ENCODE results near the gene SLC39A3.

Gene SLC39A3

DNA sequence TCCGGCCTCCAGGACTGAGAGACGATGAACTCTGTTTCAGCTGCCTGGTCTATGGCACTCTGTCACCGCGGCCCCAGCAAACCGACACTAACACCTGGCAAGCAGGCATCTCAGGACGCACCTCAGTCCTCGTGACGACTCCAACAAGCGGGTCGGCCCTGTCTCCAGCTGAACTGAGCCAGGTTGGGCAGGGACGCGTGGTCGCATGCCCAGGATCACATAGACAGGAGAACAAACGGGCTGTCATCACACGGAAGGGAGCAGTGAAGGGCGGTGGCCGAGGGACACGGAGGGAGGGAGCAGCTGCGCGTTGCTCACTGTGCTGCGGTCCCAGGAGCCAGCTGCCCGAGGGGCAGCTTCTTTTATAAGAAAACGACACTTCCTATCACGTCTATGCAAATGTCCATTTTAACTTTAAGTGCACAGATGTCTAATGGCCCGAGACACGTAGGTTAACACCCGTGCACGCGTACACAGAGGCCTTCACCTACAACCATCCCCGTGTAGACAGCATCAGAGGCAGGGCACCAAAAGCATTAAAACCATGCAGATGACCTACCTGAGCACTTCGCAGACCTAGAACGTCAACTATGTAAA, 34.4 kb upstream of the SLC39A3 start:
- peaks cover 41% of the 10 kb centered on the region for H3K4me1 Mint-ChIP-seq (ENCODE audit: low read depth)
- H3K36me3 Mint-ChIP-seq (ENCODE audit: low read depth), result peaks cover 29% of the 10 kb centered on the region
- no peaks in the 10 kb centered on the region for H3K27me3 Mint-ChIP-seq
- no peaks in the 10 kb centered on the region for H3K9me3 Mint-ChIP-seq
- H3K4me3 Mint-ChIP-seq, result no peak overlapping the region
- peak overlapping the region; percentile 51 for H3K27ac Mint-ChIP-seq

DNA sequence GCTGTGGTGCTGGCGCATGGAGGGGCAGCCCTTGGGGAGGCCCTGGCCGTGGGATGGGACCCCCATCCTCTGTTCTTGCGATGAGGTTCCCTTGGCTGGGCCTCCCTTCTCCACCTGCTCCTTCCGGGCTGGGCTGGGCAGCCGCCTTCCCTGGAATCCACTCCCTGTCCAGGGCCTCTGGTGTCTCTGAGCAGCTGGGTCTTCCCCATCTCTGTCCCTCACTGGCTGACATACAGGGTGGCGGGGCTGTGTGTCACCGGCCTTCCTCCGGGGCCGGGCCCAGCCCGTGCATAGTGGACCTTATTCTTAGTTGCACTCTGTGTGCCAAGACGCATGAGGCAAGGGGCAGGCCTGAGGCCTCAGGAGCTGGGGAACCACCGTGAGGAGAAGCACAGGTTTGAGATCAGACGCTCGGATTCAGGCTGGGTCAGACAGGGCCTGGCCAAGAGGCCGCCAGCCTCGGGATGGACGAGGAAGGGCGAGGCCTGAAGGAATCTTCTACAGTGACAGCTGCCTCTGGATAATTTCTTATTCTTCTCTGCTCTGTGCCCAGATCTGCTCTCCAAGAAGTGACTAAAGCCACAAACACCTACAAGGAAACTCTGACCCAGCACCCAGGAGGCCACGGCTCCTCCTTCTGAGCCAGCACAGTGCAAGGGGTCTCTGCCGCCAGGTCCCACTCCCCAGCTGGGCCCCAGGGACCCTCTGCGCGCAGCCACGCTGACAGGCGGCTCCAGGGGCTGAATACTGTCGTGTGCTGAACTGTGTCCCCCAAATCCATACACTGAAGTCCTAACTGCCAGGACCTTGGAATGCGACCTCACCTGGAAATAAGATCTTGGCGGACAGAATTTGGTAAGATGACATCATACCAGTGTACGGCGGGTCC, 32.2 kb upstream of the SLC39A3 start:
- Mint-ChIP-seq H3K27me3 (no peaks in the 10 kb centered on the region), H3K27ac (no peak overlapping the region), H3K36me3 (ENCODE audit: low read depth) (peaks cover 23% of the 10 kb centered on the region), H3K4me3 (no peak overlapping the region), H3K9me3 (no peaks in the 10 kb centered on the region), H3K4me1 (ENCODE audit: low read depth) (peaks cover 38% of the 10 kb centered on the region)

DNA sequence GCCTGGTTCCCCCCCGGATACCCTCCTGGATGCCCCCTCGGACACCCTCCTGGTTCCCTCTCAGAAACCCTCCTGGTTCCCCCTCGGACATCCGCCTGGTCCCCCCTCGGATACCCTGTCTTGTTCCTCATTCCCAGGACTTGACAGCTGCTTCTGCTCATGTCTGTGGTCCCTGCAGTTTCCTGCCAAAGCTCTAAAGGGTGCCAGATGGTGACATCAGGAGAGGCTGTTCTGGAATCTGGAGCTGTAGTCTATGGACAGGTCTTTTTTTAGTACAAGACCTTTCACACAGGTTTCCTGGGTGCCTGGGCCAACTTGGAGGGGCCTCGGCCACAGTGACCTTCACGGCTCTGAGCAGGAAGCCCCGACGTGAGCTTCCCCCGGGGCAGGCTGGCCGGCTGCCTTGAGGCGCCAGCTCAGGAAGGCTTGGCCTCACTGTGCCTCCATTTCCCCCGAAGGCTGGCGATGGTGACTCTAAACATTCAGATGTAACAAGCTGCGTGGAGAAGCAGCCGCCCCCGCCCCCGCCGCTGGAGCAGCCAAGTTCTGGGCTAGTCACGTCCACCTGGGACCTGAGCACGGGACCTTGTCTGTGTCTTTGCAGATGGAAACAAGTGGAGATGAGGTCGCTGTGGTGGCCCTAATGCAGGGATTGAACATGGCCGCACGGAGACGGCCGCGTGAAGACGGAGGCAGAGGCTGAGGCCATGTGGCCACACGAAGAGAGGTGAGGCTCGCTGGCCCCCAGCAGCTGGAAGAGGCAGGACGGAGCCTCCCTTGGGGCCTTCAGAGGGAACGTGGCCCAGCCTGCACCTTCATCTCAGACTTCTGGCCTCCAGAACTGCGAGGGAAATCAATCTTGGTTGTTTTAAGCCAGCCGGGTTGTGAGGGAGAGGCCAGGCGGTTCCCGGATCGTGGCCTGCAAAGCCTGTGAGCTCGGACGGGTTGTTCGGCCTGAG, 30.5 kb upstream of the SLC39A3 start:
- Mint-ChIP-seq H3K4me3 (no peak overlapping the region), H3K36me3 (ENCODE audit: low read depth) (peaks cover 15% of the 10 kb centered on the region), H3K27ac (no peak overlapping the region), H3K4me1 (ENCODE audit: low read depth) (peaks cover 24% of the 10 kb centered on the region), H3K9me3 (no peaks in the 10 kb centered on the region), H3K27me3 (no peaks in the 10 kb centered on the region)

DNA sequence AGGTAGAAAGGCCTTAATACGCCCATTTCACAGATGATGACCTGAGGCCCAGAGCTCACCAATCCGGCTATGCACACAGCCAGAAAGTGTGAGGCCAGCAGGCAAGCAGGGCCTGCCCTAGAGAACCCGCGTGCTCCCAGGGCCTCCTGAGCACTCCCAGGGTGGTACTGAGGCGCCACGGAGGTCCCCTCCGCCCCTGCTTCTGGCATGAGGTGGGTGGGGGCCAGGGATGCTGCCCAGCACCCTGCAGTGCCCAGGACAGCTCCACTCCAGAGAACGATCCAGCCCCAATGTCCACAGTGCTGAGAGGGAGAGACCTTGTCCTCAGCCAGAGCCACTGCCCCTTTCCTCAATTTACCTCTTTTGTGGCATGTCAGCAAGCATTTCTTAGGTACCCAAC, 29.4 kb upstream of the SLC39A3 start:
- Mint-ChIP-seq H3K4me1 (ENCODE audit: low read depth) (peaks cover 13% of the 10 kb centered on the region), H3K9me3 (no peaks in the 10 kb centered on the region), H3K36me3 (ENCODE audit: low read depth) (peaks cover 15% of the 10 kb centered on the region), H3K27me3 (no peaks in the 10 kb centered on the region), H3K27ac (no peak overlapping the region), H3K4me3 (no peak overlapping the region)

DNA sequence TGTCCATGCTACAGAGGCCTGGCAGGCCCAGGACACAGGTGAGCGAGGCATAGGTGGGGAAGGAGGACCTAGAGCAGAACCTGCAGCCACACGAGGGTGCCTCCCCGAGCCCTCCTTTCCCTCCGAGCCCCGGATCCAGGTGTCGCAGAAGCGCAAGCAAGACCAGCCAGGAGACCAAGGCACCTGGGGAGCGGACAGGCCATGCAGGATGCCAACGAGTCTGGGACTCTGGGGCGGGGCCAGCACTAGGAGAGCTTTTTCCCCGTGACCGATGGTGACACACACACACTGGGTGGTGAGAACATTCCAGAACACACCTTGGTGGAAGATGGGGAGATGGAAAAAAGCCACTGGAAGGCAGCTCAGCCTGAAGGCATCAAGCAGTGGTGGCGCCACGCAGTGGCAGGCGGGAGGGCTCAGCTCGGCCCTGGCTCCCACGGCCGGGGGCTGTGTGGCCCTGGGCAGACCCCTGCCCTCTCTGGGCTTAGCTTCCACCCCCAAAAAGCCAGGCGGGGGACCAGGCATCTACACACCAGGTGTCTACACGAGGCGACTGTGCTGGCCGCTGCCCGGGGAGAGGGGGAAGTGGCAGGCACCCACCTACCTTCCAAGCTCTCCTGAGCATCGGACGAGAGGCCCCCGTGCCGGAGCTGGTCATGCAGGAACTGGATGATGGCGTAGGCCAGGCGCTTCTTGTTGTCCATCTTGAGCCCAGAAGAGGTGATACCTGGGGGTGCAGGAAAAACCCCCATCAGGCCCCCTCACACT, 28.7 kb upstream of the SLC39A3 start:
- H3K36me3 Mint-ChIP-seq (ENCODE audit: low read depth), result peaks cover 17% of the 10 kb centered on the region
- H3K4me3 Mint-ChIP-seq, result no peak overlapping the region
- H3K9me3 Mint-ChIP-seq, result no peaks in the 10 kb centered on the region
- peaks cover 9% of the 10 kb centered on the region for H3K4me1 Mint-ChIP-seq (ENCODE audit: low read depth)
- H3K27ac Mint-ChIP-seq, result no peak overlapping the region
- H3K27me3 Mint-ChIP-seq, result no peaks in the 10 kb centered on the region

DNA sequence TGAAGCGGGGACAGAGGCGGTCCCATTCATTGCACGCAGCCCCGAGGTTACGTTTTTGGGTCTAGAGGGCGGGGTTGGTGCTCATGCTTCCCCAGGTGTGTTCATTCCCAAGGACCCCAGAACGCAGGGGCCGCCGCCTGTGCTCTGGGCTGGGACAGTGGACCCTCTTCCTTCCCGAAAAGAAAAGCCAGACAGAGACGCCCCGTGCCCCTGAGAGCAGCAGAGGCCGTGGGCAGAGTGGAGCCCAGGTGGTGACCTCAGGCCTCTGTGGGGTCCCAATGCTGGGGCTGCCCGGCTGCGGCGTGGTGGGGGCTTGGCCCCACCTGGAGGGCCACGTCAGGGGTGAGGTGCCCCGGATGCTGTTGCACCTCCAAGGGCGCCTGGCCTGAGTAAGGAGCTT, 27.9 kb upstream of the SLC39A3 start:
- Mint-ChIP-seq H3K4me3 (no peak overlapping the region), H3K36me3 (ENCODE audit: low read depth) (peaks cover 17% of the 10 kb centered on the region), H3K27ac (no peak overlapping the region), H3K9me3 (no peaks in the 10 kb centered on the region), H3K4me1 (ENCODE audit: low read depth) (peaks cover 9% of the 10 kb centered on the region), H3K27me3 (no peaks in the 10 kb centered on the region)

DNA sequence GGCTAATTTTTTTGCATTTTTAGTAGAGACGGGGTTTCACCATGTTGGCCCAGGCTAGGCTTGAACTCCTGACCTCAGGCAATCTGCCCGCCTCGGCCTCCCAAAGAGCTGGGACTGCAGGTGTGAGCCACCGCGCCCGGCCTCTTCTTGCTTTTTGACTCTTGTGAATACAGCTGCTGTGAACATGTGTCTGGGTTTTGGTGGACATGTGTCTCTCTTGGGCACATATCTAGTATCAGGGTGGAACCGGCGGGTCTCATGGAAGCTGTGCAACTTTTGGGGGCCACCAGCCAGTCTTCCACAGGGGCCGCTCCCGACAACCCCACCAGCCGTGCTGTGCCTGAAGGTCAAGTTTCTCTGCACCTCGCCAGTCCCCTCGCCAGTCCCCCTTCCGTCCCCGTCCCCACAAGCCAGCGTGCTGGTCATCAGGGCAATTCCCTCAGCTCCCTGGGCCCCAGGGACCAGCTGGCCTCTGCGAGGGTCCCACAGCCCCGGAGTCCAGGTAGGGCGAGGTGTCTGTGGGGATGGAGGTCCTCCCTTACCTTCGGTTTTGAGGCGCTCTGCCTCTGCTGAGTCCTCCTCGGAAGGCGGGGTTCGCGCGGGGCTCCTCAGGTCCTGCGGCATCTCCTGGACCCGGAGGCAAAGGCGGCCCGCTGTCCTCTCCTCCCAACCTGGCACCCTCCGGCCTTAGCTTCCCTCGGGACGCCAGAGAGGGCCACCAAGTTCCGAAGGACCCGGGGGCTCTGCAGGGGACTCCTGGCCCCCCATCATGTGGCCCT, 27.0 kb upstream of the SLC39A3 start:
- Mint-ChIP-seq H3K27ac (no peak overlapping the region), H3K4me3 (no peak overlapping the region), H3K9me3 (no peaks in the 10 kb centered on the region), H3K4me1 (ENCODE audit: low read depth) (no peaks in the 10 kb centered on the region), H3K27me3 (no peaks in the 10 kb centered on the region), H3K36me3 (ENCODE audit: low read depth) (peaks cover 23% of the 10 kb centered on the region)

DNA sequence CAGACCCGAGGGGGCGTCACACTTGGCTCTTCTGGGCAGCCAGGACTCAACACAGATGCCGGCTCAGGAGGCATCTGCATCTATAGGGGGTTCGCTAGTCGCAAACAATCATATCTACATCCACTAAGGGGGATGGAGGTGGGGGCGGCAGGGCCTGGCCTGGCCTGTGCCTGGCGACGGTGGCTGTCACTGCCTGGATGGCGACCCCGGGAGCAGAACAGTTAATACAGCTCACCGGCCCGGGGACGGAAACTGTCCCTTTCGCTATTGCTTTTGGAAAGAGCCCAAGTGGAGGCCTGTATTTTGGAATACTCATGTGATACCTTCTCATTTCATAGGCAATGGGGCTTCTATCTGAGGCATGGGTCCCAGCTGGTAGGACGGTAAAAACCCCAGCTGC, 25.6 kb upstream of the SLC39A3 start:
- Mint-ChIP-seq H3K36me3 (ENCODE audit: low read depth) (peaks cover 28% of the 10 kb centered on the region), H3K27ac (no peak overlapping the region), H3K27me3 (no peaks in the 10 kb centered on the region), H3K9me3 (no peaks in the 10 kb centered on the region), H3K4me3 (no peak overlapping the region), H3K4me1 (ENCODE audit: low read depth) (no peaks in the 10 kb centered on the region)

DNA sequence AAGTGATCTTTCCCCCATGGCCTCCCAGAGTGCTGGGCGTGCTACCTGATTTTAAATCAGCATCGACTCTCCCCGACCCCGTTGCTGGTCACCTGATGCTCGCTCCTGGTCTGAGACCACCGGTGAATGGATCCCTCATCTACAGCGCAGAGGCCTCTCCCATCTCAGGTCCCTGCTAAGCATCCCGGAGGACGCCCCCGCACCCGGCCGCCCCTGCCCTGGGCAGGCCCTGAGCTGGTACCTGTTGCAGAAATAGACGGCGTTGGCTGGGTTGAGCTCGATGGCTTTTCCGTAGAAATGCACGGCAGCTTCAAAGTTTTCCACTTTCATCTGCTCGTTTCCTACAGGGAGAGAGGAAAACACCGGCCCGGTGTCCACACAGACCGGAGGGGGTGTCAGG, 25.1 kb upstream of the SLC39A3 start:
- Mint-ChIP-seq H3K27ac (no peak overlapping the region), H3K4me1 (ENCODE audit: low read depth) (no peaks in the 10 kb centered on the region), H3K9me3 (no peaks in the 10 kb centered on the region), H3K4me3 (no peak overlapping the region), H3K36me3 (ENCODE audit: low read depth) (peaks cover 29% of the 10 kb centered on the region), H3K27me3 (no peaks in the 10 kb centered on the region)

DNA sequence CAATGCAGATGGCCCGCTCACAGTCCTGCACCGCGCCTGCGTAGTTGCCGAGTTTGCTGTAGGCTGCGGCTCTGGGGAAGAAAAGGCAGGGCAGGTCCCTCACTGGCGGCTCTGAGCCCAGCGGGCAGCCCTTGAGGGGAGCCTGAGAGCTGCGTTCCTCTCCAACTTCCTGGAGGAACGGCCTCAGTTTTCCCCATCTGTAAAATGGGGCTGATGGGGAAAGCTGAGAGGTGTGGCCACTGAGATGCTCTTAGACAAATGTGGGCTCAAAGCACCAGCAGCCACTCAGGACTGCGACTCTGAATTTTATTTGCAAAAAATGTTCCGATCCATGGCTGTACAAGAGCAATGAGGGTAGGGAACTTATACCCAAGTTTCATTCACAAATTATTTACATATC, 23.9 kb upstream of the SLC39A3 start:
- peaks cover 3% of the 10 kb centered on the region for H3K4me1 Mint-ChIP-seq (ENCODE audit: low read depth)
- no peaks in the 10 kb centered on the region for H3K27me3 Mint-ChIP-seq
- no peaks in the 10 kb centered on the region for H3K9me3 Mint-ChIP-seq
- no peak overlapping the region for H3K4me3 Mint-ChIP-seq
- H3K27ac Mint-ChIP-seq, result no peak overlapping the region
- peaks cover 39% of the 10 kb centered on the region for H3K36me3 Mint-ChIP-seq (ENCODE audit: low read depth)

DNA sequence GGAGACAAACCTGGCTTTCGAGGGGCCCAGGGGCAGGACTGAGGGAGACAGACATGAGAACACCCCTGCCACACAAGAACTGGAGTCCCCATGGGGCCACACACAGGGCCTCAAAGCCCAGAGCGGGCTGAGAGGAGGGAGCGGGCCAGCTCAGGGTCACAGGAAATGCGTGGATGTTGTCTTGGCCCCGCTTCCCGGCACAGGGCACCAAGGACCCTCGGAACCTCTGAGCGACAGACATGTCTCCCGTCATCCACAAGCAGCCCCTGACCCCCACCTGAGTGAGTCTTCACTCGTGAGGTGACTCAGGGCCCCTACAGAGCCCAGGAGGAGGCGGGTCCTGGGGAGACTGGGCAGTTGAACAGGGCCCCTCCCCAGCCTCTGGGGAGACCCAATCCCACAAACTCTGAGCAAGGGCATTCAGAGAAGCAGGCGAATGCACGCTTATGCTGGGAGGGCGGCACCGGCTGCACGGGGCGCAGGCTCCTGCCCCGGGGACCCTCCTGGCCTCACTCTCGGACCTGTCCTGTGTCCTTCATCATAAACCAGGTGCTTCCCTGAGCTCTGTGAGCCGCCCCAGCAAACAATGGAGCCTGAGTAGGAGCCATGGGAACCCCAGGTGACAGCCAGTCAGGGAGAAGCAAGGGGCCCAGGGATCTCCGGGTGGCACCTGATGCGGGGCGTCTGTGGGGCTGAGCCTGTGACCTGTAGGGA, 23.1 kb upstream of the SLC39A3 start:
- Mint-ChIP-seq H3K9me3 (no peaks in the 10 kb centered on the region), H3K27ac (no peak overlapping the region), H3K4me1 (ENCODE audit: low read depth) (peaks cover 3% of the 10 kb centered on the region), H3K36me3 (ENCODE audit: low read depth) (peaks cover 44% of the 10 kb centered on the region), H3K27me3 (no peaks in the 10 kb centered on the region), H3K4me3 (no peak overlapping the region)

DNA sequence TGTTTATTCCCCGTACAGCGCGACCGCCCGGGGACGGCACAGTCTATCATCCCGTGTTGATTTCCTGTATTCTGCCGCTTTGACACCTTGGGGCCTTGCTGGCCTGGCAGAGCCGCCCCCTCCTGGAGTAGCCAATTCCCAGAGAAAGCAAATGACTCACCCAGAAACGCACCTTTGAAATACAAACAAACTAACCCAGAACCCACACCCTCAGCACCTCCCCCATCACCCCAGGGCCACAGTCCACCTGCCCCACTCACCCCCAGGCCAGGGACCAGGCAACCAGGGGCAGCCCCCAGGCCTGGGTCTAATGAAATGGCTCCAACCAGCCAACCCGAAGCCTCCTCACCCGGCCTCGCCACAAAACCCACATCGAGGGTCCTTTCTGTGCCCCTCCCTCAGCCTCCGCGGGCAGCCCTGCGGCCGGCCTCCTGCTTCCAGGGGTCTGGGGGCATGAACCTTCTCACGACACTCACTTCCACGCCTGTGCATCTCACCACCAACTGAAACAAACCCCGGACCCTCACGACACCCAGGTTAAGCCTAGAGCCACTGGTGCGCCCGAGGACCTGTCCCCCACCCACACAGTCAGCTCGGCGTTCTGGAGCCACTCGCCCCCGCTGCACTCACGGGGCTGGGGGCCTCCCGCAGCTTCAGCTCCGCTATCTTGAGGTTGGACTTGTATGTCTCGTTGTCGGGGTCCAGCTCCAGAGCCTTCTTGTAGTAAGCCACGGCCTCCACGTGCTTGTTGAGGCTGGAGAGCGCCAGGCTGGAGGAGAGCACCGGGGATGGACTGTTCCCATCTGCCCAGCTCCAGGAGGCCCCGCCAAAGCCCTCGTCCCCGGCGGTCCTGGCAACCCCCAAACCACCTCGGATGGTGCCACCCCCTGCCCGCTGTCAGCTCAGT, 22.3 kb upstream of the SLC39A3 start:
- peaks cover 44% of the 10 kb centered on the region for H3K36me3 Mint-ChIP-seq (ENCODE audit: low read depth)
- H3K9me3 Mint-ChIP-seq, result no peaks in the 10 kb centered on the region
- no peaks in the 10 kb centered on the region for H3K27me3 Mint-ChIP-seq
- H3K4me1 Mint-ChIP-seq (ENCODE audit: low read depth), result peaks cover 3% of the 10 kb centered on the region
- no peak overlapping the region for H3K27ac Mint-ChIP-seq
- no peak overlapping the region for H3K4me3 Mint-ChIP-seq

DNA sequence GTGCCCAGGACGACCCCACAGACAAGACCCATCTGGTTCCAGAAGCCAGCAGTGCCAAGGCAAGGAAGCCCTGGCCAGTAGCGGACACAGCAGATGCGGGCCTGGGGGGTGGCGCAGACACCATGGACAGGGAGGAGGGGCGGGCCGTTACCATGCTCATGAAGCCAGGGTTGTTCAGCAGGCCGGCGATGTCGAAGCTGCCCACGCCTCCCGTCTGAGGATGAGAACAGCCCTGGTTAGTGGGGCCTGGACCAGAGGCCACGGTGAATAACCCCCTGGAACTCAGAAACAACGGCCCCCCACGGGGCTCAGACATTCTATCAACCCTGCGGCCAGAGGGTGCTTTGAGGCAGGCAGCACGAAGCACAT, 21.5 kb upstream of the SLC39A3 start:
- no peak overlapping the region for H3K4me3 Mint-ChIP-seq
- no peaks in the 10 kb centered on the region for H3K27me3 Mint-ChIP-seq
- peaks cover 42% of the 10 kb centered on the region for H3K36me3 Mint-ChIP-seq (ENCODE audit: low read depth)
- H3K9me3 Mint-ChIP-seq, result no peaks in the 10 kb centered on the region
- H3K27ac Mint-ChIP-seq, result no peak overlapping the region
- H3K4me1 Mint-ChIP-seq (ENCODE audit: low read depth), result peaks cover 3% of the 10 kb centered on the region

Data from stimulated activated naive CD8-positive, alpha-beta T cell treated with anti-CD3 and anti-CD28 coated beads, Interleukin-15, Interleukin-2, amounts not matched to agents 100 ng/mL and 50 ng/mL, for 24 hours (primary cell).